ENCODE data around the gene GPD2.

DNA sequence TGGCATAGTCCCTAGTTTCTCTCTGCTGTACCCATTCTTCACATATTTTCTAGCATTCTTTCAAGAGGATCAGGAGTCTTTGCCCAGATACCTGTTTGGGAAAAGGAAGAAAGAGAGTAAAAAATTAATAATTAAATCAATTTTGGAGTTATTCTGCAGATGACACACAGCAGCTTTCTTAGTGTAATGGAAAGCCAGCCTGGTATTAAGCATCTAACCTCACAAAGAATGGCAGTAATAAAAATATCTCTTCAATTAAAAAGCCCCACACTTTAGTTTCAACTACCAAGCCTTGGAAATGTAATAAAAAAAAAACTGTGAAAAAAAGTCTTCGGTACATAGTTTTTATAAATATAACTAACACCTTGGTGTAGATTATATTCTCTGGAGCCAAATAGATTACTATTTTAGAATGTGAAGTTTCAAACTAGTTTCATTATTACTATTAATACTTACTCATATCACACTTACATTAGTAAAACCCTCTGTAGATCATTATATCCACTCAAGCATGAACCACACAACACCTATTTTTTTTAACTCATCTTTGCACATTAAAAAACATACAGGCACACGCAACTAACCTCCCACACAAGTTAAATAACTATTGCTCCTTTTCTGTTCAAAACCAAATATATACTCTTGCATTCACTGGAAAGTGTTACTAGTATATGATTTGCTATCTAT is 90.9 kb downstream of the GPD2 start:
- TF ChIP-seq, protein P1, sequence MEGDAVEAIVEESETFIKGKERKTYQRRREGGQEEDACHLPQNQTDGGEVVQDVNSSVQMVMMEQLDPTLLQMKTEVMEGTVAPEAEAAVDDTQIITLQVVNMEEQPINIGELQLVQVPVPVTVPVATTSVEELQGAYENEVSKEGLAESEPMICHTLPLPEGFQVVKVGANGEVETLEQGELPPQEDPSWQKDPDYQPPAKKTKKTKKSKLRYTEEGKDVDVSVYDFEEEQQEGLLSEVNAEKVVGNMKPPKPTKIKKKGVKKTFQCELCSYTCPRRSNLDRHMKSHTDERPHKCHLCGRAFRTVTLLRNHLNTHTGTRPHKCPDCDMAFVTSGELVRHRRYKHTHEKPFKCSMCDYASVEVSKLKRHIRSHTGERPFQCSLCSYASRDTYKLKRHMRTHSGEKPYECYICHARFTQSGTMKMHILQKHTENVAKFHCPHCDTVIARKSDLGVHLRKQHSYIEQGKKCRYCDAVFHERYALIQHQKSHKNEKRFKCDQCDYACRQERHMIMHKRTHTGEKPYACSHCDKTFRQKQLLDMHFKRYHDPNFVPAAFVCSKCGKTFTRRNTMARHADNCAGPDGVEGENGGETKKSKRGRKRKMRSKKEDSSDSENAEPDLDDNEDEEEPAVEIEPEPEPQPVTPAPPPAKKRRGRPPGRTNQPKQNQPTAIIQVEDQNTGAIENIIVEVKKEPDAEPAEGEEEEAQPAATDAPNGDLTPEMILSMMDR (conservative IDR thresholded peaks at IDR 0.05 in 1 of 2, IDR thresholded peaks at IDR 0.05 in 1 of 2; ENCODE audit: extremely low read depth in 1 of 2, insufficient read depth in 1 of 2, low read depth in 1 of 2, low read length in 2 of 2), result no peak
- TF ChIP-seq EZH2 (IDR thresholded peaks at IDR 0.05; ENCODE audit: borderline replicate concordance, low read length), result no peak
